Upper lobe of left lung (tissue), 4 donors: Measurements from ENCODE around the gene ADAMTS13.

Experiments
- CTCF ChIP-seq, 6 experiments: fragments of 450-650 bp in 4 of 6; fragments of 200-600 bp in 2 of 6; sonication (generic) in 2 of 6; IDR thresholded peaks; one replicate each; pipeline ENCODE4 v1.5.1; 2016 to 2019; ENCODE audit warnings: antibody characterized with exemption in 6 of 6
- EP300 ChIP-seq, 4 donors: sonication (generic); formaldehyde crosslinking; IDR thresholded peaks; one replicate each; pipeline ENCODE4 v1.5.1; 2017; ENCODE audit warnings: antibody characterized with exemption in 4 of 4, control low read depth in 2 of 4
- POLR2A ChIP-seq, 4 donors: fragments of 450-650 bp; IDR thresholded peaks; one replicate each; pipeline ENCODE4 v1.5.1; 2016 to 2017; ENCODE audit warnings: antibody characterized with exemption in 4 of 4, mild to moderate bottlenecking in 2 of 4
- POLR2AphosphoS5 ChIP-seq, 2 donors: sonication (generic); formaldehyde crosslinking; IDR thresholded peaks; one replicate each; pipeline ENCODE4 v1.5.1; 2017; ENCODE audit warnings: antibody characterized with exemption in 2 of 2

- TF ChIP-seq POLR2A (IDR thresholded peaks at IDR 0.05) = no peak
- no peak for TF ChIP-seq CTCF (IDR thresholded peaks at IDR 0.05)
- no peak for TF ChIP-seq POLR2AphosphoS5 (IDR thresholded peaks at IDR 0.05)
- no peak for TF ChIP-seq EP300 (IDR thresholded peaks at IDR 0.05)
Observed at GRCh38 chr9:133505186-133505830, 83.1 kb downstream of the ADAMTS13 start.
